Stimulated activated CD8-positive, alpha-beta memory T cell treated with anti-CD3 and anti-CD28 coated beads, Interleukin-7, amount 100 ng/mL, for 4 hours (primary cell): ENCODE measurements around the gene ELAVL4.

Source experiments
- DNase-seq, 2 donors: peaks; one replicate each; pipeline ENCODE4 v3.0.0-alpha.2; 2020; ENCODE audit warnings: low read depth in 2 of 2

The ELAVL4 gene

DNA sequence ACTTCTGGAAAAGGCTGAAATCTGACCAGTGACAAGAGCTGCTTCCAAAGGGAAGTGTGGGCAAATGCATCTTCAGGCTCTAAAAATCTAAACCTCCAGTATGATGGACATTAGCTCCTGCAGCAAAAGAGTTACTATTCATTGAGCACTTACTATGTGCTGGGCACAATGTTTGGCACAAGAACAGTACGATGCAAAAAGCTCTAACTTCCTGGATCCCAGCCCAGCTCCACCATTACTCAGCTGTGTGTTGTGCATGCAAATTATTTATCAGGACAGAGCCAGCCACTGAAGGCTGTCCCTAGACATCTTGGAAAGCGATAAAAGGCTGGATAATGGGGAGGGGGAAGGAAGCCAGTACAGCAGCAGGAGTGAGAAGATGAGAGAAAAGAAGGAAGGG, 143.5 kb downstream of the ELAVL4 start:
- DNase-seq = no peak
